Activated CD8-positive, alpha-beta T cell treated with anti-CD3 and anti-CD28 coated beads for 36 hours (primary cell): ENCODE measurements around the gene ITPR3. TPM values are rescaled to one million over a fixed set of nuclear protein-coding genes. Genes with fewer than 3 reads are reported as not detected.

Source experiments
- ATAC-seq: fragments of 200-7000 bp; cut with Tn5 transposase; one replicate; pipeline ENCODE4 v1.10.0; 2021; ENCODE audit warnings: mild to moderate bottlenecking, moderate library complexity
- CTCF ChIA-PET: fragments of 350-600 bp; sonication (Branson Sonifier 250); formaldehyde crosslinking; loops from one replicate; lab custom pipeline; 2021; ENCODE audit warnings: antibody characterized with exemption; lab: Charles Lee
- POLR2A ChIA-PET: fragments of 350-600 bp; sonication (Branson Sonifier 250); formaldehyde crosslinking; loops from one replicate; lab custom pipeline; 2021; ENCODE audit warnings: antibody characterized with exemption; lab: Charles Lee
- DNase-seq: peaks from one replicate; pipeline ENCODE4 v3.0.0-alpha.2; 2020
- H3K27ac Mint-ChIP-seq: one replicate; pipeline ENCODE4 v1.8.0; 2021; ENCODE audit warnings: mild to moderate bottlenecking, mixed read lengths
- H3K27me3 Mint-ChIP-seq: one replicate; pipeline ENCODE4 v1.8.0; 2021; ENCODE audit warnings: mixed read lengths
- H3K36me3 Mint-ChIP-seq: one replicate; pipeline ENCODE4 v1.8.0; 2021; ENCODE audit warnings: low read depth, mixed read lengths
- H3K4me1 Mint-ChIP-seq: one replicate; pipeline ENCODE4 v1.8.0; 2021; ENCODE audit warnings: low read depth, mixed read lengths
- H3K4me3 Mint-ChIP-seq: one replicate; pipeline ENCODE4 v1.8.0; 2021; ENCODE audit warnings: mild to moderate bottlenecking, moderate library complexity, mixed read lengths
- H3K9me3 Mint-ChIP-seq: one replicate; pipeline ENCODE4 v1.8.0; 2021; ENCODE audit warnings: mixed read lengths
- intact Hi-C: fragments of 100-400 bp; cut with micrococcal nuclease; formaldehyde crosslinking; loops from one replicate; pipeline ENCODE4 v1.10.0; 2022
- total RNA-seq, 2 experiments: library from RNA; stranded (reverse); gene quantifications; one replicate each; pipeline ENCODE4 v1.2.3, GENCODE V29; 2021
- TF ChIP-seq, protein P1 (sequence below): fragments of 200-600 bp; IDR thresholded peaks from one replicate; pipeline ENCODE4 v1.8.0; 2022; ENCODE audit warnings: antibody characterized with exemption, mild to moderate bottlenecking

ITPR3 gene
- total RNA-seq, 2 experiments from 2014 or later, result 36.6 to 38.0 TPM

DNA sequence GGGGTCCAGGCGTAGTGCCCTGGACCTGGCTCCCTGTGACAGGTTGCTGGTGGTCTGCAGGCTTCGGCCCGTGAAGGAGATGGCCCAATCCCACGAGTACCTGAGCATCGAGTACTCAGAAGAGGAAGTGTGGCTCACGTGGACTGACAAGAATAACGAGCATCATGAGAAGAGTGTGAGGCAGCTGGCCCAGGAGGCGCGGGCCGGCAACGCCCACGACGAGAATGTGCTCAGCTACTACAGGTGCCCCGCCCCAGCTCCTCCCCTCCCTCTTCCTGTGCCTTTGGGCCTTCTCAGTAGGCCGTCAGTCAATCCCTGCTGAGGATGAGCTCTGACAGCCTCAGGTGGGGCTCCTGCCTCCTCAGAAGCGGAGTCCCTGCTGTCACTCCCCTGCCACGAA lies 47.8 kb downstream of the ITPR3 start:
- ChIA-PET POLR2A (no interaction called here), CTCF (interaction anchor here (0.8 to 1.8 kb wide), 2 partner anchors 75 to 84 kb away, joined by 3 to 5 read pairs; no protein-coding TSS in a partner anchor)
- no peak for ATAC-seq
- peak; percentile 12 for DNase-seq
- TF ChIP-seq, protein P1, sequence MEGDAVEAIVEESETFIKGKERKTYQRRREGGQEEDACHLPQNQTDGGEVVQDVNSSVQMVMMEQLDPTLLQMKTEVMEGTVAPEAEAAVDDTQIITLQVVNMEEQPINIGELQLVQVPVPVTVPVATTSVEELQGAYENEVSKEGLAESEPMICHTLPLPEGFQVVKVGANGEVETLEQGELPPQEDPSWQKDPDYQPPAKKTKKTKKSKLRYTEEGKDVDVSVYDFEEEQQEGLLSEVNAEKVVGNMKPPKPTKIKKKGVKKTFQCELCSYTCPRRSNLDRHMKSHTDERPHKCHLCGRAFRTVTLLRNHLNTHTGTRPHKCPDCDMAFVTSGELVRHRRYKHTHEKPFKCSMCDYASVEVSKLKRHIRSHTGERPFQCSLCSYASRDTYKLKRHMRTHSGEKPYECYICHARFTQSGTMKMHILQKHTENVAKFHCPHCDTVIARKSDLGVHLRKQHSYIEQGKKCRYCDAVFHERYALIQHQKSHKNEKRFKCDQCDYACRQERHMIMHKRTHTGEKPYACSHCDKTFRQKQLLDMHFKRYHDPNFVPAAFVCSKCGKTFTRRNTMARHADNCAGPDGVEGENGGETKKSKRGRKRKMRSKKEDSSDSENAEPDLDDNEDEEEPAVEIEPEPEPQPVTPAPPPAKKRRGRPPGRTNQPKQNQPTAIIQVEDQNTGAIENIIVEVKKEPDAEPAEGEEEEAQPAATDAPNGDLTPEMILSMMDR, result no peak
- H3K27ac Mint-ChIP-seq, result no peak overlapping the region
- no peaks in the 10 kb centered on the region for H3K9me3 Mint-ChIP-seq
- H3K4me1 Mint-ChIP-seq, result no peaks in the 10 kb centered on the region
- no peaks in the 10 kb centered on the region for H3K27me3 Mint-ChIP-seq
- no peak overlapping the region for H3K4me3 Mint-ChIP-seq
- peaks cover 30% of the 10 kb centered on the region for H3K36me3 Mint-ChIP-seq
- intact Hi-C loops, result no loop called here

DNA sequence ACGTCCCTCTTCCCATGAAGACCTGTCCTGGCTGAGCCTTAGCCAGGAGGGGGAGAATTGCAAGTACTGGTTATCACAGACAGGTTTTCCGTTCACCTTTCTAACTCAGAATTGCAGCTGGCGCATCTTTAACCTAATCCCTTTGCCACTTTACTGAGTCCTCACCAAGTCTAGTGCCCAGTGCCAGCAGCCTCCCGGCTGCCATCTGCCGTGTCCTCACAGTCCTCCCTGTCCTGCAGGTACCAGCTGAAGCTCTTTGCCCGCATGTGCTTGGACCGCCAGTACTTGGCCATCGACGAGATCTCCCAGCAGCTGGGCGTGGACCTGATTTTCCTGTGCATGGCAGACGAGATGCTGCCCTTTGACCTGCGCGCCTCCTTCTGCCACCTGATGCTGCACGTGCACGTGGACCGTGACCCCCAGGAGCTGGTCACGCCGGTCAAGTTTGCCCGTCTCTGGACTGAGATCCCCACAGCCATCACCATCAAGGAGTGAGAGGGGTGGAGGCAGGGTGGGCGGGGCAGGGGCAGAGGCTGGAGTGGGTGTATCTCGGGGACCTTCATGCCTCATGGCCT lies 49.1 kb downstream of the ITPR3 start:
- peaks cover 30% of the 10 kb centered on the region for H3K36me3 Mint-ChIP-seq
- H3K27me3 Mint-ChIP-seq, result no peaks in the 10 kb centered on the region
- TF ChIP-seq, protein P1, result no peak
- ATAC-seq (no peak), DNase-seq (no peak)
- H3K27ac Mint-ChIP-seq, result no peak overlapping the region
- no peak overlapping the region for H3K4me3 Mint-ChIP-seq
- no peaks in the 10 kb centered on the region for H3K9me3 Mint-ChIP-seq
- intact Hi-C loops, result no loop called here
- H3K4me1 Mint-ChIP-seq, result no peaks in the 10 kb centered on the region
- CTCF ChIA-PET, result interaction anchor here (1.5 kb wide), 1 partner anchor 98 kb away, joined by 3 read pairs; no protein-coding TSS in a partner anchor
- POLR2A ChIA-PET, result interaction anchor here (1.4 kb wide), 1 partner anchor 20 kb away, joined by 4 read pairs; no protein-coding TSS in a partner anchor

- ChIA-PET POLR2A (interaction anchor here (1.1 to 1.7 kb wide), 3 partner anchors 9 to 21 kb away, joined by 3 to 4 read pairs (median 4); no protein-coding TSS in a partner anchor), CTCF (interaction anchor here (0.6 to 1.5 kb wide), 2 partner anchors 40 to 97 kb away, joined by 3 read pairs; no protein-coding TSS in a partner anchor)
- no peak overlapping the region for H3K4me3 Mint-ChIP-seq
- peaks cover 31% of the 10 kb centered on the region for H3K36me3 Mint-ChIP-seq
- ATAC-seq (no peak), DNase-seq (no peak)
- H3K9me3 Mint-ChIP-seq, result no peaks in the 10 kb centered on the region
- no peaks in the 10 kb centered on the region for H3K4me1 Mint-ChIP-seq
- H3K27ac Mint-ChIP-seq, result no peak overlapping the region
- TF ChIP-seq, protein P1, result no peak
- intact Hi-C loops, result no loop called here
- H3K27me3 Mint-ChIP-seq, result no peaks in the 10 kb centered on the region
These were observed 50.0 kb downstream of the ITPR3 start for GRCh38 chr6:33670971-33671743.

GRCh38 chr6:33671744-33672072 lies 50.6 kb downstream of the ITPR3 start:
- H3K27ac Mint-ChIP-seq, result no peak overlapping the region
- CTCF ChIA-PET, result no interaction called here
- H3K36me3 Mint-ChIP-seq, result peaks cover 33% of the 10 kb centered on the region
- H3K4me1 Mint-ChIP-seq, result no peaks in the 10 kb centered on the region
- TF ChIP-seq, protein P1, result no peak
- intact Hi-C loops, result no loop called here
- no peaks in the 10 kb centered on the region for H3K9me3 Mint-ChIP-seq
- H3K27me3 Mint-ChIP-seq, result no peaks in the 10 kb centered on the region
- DNase-seq, result no peak
- POLR2A ChIA-PET, result interaction anchor here (1.1 to 1.7 kb wide), 2 partner anchors 10 to 12 kb away, joined by 3 to 4 read pairs; no protein-coding TSS in a partner anchor
- H3K4me3 Mint-ChIP-seq, result no peak overlapping the region
- ATAC-seq, result no peak

GRCh38 chr6:33672808-33673207 lies 51.7 kb downstream of the ITPR3 start:
- intact Hi-C loops, result no loop called here
- no peak overlapping the region for H3K27ac Mint-ChIP-seq
- POLR2A ChIA-PET, result interaction anchor here (1.1 to 1.7 kb wide), 2 partner anchors 10 to 11 kb away, joined by 3 to 4 read pairs; no protein-coding TSS in a partner anchor
- no peak overlapping the region for H3K4me3 Mint-ChIP-seq
- H3K4me1 Mint-ChIP-seq, result no peaks in the 10 kb centered on the region
- no peak for DNase-seq
- ATAC-seq, result no peak
- CTCF ChIA-PET, result no interaction called here
- TF ChIP-seq, protein P1, result no peak
- no peaks in the 10 kb centered on the region for H3K9me3 Mint-ChIP-seq
- no peaks in the 10 kb centered on the region for H3K27me3 Mint-ChIP-seq
- peaks cover 42% of the 10 kb centered on the region for H3K36me3 Mint-ChIP-seq
